HG03280 (cell line): ENCODE results near the gene GRIP2.

Experiments
- ATAC-seq: cut with Tn5 transposase; IDR thresholded peaks from one replicate; pipeline ENCODE4 v1.9.1; 2021; ENCODE audit warnings: mild to moderate bottlenecking, moderate library complexity; ENCODE audit not compliant: unreplicated experiment

GRIP2 gene

GRCh38 chr3:14541646-14542045, 1.5 kb upstream of the GRIP2 start:
- no peak for ATAC-seq

DNA sequence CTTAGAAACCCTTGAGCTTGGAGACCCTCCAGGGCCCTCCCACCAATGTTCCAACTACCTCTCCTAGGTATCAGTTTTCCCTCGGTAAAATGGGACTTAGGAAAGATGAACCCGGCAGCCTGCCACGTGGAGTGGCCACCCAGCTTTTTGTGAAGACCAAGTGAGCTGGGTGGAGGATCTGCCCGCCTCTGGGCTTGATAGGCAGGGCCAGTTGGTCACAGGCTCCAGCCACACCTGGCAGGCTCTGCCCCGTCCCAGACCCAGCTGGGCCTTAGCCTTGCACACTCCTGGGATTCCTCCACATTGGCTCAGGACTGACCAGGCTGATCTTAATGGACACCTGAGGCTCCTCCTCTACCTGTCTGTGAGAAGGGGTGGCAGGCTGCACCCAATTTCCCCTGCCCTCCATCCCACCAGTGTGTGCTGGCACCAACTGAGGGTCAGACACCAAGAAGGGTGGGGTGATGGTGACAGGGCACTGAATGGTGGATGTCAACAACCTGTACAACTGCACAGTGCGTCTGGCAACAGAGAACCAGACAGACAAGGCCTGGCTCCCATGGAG, 761 bp upstream of the GRIP2 start:
- no peak for ATAC-seq

- ATAC-seq, result no peak
These were observed 779 bp downstream of the GRIP2 start for GRCh38 chr3:14539384-14539741.

- no peak for ATAC-seq
These were observed 1.6 kb downstream of the GRIP2 start for GRCh38 chr3:14538451-14539088.

DNA sequence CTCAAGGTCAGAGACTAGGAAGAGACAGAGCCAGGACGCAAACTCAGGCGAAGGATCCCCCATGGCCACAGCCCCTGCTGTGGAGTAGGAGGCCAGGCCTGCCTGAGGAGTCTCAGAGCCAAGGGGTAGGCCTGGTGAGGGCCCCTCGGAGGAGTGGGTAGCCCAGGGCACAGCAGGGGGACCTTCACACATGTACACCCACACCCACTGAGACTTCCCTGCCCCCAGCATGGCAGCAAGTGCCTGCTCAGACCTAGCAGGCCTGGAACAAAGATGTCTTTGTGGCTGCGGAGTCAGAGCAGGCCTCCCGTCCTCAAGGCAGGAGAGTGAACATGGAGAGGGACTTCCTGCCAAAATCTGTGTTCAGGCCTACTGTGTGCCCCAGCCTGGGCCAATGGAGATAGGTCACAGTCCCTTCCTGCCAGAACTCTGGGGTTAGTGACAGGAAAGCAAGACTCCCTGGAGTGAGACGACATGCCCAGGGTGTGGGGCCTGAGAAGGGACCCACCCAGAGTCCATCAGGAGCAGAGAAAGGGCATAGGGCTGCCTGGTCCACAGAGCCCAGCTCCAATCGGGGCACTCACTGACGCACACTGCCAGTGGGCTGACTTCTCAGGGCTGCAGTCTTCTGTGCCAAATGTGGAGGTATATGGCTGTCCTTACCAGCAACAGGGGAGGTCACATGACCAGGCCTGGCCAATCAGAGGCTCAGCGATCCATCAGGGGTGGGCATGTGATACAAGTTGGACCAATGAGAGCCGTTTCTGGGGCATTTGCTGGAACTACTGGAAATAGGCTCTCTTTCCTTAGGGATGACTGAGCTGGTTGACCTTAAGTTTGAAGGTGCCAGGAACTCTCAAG, 2.3 kb downstream of the GRIP2 start:
- ATAC-seq, result no peak

DNA sequence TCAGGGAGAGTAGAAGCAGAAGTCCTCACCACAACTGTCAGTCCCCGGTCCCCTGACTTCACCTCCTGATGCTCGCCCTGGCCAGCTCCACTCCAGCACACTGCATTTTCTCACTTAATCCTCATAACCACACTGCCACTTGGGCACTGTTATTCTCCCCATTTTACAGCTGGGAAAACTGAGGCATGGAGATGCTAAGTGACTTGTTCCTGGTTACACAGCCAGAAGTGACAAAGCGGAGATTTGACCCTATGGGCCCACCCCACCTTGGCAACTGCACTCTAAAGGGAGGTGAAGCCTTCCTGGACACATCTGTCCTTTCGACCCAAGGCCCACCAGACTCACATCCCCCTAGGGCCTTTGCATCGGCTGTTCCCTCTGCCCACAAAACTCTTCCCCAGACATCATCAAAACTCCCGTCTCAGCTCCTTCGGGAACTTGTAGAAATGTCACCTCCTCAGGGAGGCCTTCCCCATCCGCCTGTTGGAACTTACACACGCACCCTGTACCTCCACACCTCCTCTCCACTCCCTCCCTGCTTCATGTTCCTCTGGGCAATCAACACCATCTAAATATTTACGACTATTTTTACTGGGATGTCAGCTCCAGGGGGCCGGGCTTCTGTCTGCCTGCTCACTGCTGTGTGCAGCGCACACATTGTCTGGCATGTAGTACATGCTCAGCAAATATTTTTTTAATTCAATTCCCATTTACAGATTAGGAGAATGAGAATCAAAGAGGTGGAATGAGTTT, 3.1 kb downstream of the GRIP2 start:
- ATAC-seq, result no peak

DNA sequence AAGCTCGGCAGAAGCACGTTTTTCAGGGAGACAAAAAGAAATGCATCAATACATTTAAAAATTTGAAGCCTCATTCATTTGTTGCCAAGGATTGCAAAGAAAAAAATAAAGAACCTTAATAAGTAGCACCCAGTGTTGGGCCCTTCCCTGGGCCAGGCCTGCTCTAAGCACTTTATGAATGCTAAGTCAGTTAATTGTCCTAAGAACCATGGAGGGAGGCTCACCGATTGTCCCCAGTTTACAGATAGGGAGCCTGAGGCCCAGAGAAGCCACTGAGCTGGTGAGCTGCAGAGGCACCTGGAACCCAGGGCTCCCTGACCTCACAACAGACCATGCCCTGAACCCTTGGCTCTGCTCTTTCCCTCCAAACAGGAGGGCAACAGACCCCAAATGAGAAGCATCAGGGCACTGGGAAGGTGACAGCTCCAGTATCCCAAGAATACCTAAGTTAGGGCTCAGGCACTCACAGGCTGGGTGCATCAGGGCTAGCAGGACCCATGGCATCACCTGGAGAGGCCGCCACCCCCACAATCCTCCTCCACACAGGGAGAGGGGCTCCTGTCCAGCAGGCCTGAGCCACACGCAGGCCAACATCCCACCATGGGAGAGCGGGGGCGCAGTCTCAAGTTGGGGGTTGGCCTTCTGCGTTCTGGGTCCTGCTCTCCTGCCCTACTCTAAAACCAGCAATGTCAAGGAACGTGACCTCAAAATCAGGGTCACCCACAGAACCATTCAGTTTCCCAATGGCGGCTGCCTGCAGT, 3.9 kb downstream of the GRIP2 start:
- no peak for ATAC-seq

- ATAC-seq, result no peak
These were observed 4.5 kb downstream of the GRIP2 start for GRCh38 chr3:14535616-14536015.

DNA sequence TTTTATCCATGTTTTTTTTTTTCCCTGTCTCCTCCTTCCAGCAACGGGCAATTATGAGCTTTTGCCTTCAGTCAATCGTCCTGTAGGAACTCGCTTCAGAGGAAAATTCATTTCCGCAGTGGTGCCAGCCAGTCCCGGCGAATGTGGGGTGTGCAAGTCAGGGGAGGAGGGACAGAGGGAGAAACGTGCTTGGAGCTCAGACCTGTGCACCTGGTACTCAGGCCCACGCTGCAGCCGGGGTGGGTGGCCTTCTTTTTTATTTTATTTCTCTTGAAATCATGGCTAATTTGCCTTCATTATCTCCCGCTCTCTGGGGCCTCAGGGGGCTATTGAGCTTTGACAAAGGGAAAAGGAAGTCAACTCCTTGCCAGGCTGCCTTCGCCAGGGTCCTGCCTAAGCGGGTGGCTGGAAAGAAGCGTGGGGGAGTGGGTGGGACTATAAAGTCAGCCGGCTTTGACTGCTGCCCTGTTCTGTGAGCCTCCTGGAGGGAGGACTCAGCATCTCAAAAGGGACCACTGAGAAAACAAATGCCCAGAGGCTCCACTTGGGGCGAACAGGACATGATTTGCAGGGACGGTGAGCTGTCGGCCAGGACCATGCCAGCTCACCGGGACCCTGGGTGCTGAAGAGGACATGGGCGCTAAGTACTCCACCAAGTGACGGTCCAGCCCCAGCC, 5.5 kb downstream of the GRIP2 start:
- no peak for ATAC-seq

- ATAC-seq, result no peak
These were observed 6.6 kb downstream of the GRIP2 start for GRCh38 chr3:14533457-14533958.

DNA sequence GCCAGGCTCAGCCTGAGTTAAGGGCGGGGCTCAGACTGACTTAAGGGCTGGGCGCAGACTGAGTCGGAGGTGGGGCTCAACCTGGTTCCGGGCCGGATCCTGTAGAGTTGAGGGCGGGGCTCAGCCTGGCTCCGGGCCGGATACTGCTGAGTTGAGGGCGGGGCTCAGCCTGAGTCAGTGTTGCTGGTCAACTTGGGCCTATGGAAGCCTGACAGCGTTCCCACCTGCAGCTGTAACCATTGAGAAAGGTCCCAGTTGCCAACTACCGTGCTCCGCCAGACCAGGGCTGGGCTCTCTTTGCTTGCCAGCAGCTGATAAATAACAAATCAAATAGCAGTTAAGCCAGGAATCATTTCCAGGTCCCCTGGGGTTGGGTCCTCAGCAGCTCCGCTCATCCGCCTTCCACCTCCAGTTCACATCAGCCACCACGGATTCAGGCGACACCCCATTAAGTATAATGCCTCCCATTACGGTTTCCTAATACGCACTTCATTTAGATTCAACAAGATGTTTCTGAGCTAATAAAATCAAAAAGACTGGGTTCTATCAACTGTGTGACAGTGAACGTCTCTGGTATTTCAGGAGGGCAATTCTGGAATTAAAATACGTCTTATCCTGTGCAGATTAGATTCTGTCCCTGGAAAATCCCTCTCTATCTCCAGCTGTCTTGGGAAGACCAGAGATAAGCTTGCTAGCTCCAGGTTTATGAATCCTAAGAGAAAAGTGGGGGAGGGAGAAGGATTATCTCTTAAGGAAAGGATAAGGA, 7.3 kb downstream of the GRIP2 start:
- ATAC-seq, result no peak

- ATAC-seq, result no peak
These were observed 8.2 kb downstream of the GRIP2 start for GRCh38 chr3:14531856-14532395.

GRCh38 chr3:14528081-14528480, 12.1 kb downstream of the GRIP2 start:
- ATAC-seq, result no peak

GRCh38 chr3:14525685-14526631, 14.2 kb downstream of the GRIP2 start:
- ATAC-seq, result no peak

GRCh38 chr3:14524920-14525660, 15.1 kb downstream of the GRIP2 start:
- no peak for ATAC-seq

DNA sequence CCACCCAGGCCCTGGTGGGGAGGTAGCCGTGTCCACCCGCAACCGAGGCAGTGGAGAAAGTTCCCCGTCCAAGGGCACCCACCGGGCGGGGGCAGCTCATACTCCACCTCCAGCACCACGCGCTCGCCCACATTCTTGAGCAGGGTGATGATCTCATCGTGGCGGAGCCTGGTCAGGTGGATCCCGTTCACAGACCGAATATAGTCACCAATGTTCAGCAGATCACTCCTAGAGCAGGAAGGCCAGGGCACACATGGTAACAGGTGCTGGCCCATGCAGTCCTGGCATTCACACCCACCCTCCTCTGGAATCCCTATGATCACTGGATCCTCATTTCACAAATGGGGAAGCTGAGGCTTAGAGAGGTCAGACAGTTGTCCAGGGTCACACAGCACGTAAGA, 15.8 kb downstream of the GRIP2 start:
- no peak for ATAC-seq

GRCh38 chr3:14523792-14524191, 16.4 kb downstream of the GRIP2 start:
- ATAC-seq, result no peak
